GM12878 (cell line): ENCODE measurements around the gene MYO6. TPM values are rescaled to one million over a fixed set of nuclear protein-coding genes. Genes with fewer than 3 reads are reported as not detected.

Experiments
- ATAC-seq: fragments of 200-7000 bp; cut with Tn5 transposase; 3 replicates; pipeline ENCODE4 v1.9.1; 2020; ENCODE audit warnings: mild to moderate bottlenecking, moderate library complexity
- BruUV-seq: library from RNA; stranded (reverse); fragments of 400-500 nt; replicated peaks from 2 replicates; lab custom pipeline; 2021; lab: Mats Ljungman, UMichigan
- CTCF ChIA-PET: fragments of 300-600 bp; sonication (Branson Sonifier 250); formaldehyde crosslinking; extraction: SDS; loops from one replicate; lab custom pipeline; 2021; ENCODE audit warnings: inconsistent platforms; lab: Yijun Ruan, JAX
- POLR2A ChIA-PET: fragments of 350-600 bp; formaldehyde crosslinking; extraction: SDS; loops from one replicate; lab custom pipeline; 2021; ENCODE audit warnings: inconsistent platforms; lab: Charles Lee
- RAD21 ChIA-PET: fragments of 300-600 bp; sonication (Branson Sonifier 250); formaldehyde crosslinking; loops from one replicate; lab custom pipeline; 2023; ENCODE audit warnings: antibody characterized with exemption; ENCODE audit not compliant: unreplicated experiment; lab: Charles Lee
- SMC1A ChIA-PET: fragments of 300-600 bp; sonication (Branson Sonifier 250); formaldehyde crosslinking; loops from one replicate; lab custom pipeline; 2023; ENCODE audit not compliant: unreplicated experiment, uncharacterized antibody; lab: Charles Lee
- DNase-seq: peaks from one replicate; pipeline ENCODE4 v3.0.0-alpha.2; 2011; ENCODE audit warnings: low read depth, low spot score
- FAIRE-seq: peaks from 3 replicates; lab custom pipeline; 2011; peaks lifted over from hg19 to GRCh38; lab: Jason Lieb, UNC
- H2AFZ ChIP-seq: 2 replicates; pipeline ENCODE4 v1.6.0; 2011; ENCODE audit warnings: low read depth, low read length, control low read depth; ENCODE audit not compliant: control insufficient read depth
- H3K27ac ChIP-seq: 2 replicates; pipeline ENCODE4 v1.5.1; 2011; ENCODE audit warnings: control low read depth; ENCODE audit not compliant: control insufficient read depth, insufficient read depth
- H3K27me3 ChIP-seq, 2 experiments: replicated peaks in 1 of 2; 2 replicates each; pipeline versions ENCODE4 v1.6.0 to v1.6.1; 2011; ENCODE audit warnings: low read length in 1 of 2; ENCODE audit not compliant: control insufficient read depth in 2 of 2, insufficient read depth in 2 of 2
- H3K36me3 ChIP-seq, 2 experiments: 2 replicates each; pipeline ENCODE4 v1.5.1; 2011; ENCODE audit warnings: low read length in 1 of 2; ENCODE audit not compliant: control insufficient read depth in 2 of 2, insufficient read depth in 2 of 2
- H3K4me1 ChIP-seq: 2 replicates; pipeline ENCODE4 v1.6.1; 2011; ENCODE audit warnings: mild to moderate bottlenecking, low read length, moderate library complexity, mixed read lengths; ENCODE audit not compliant: control insufficient read depth, insufficient read depth
- H3K4me2 ChIP-seq: 2 replicates; pipeline ENCODE4 v1.6.0; 2011; ENCODE audit warnings: control low read depth; ENCODE audit not compliant: control insufficient read depth, insufficient read depth
- H3K4me3 ChIP-seq: fragments of 200-600 bp; sonication (generic); 2 replicates; pipeline ENCODE4 v1.5.1; 2016
- H3K79me2 ChIP-seq: 2 replicates; pipeline ENCODE4 v1.6.0; 2011; ENCODE audit warnings: low read length; ENCODE audit not compliant: control insufficient read depth, insufficient read depth
- H3K9ac ChIP-seq: 2 replicates; pipeline ENCODE4 v1.8.0; 2011; ENCODE audit warnings: low read length, control low read depth, mixed read lengths; ENCODE audit not compliant: control insufficient read depth, insufficient read depth
- H3K9me3 ChIP-seq: replicated peaks from 3 replicates; pipeline ENCODE4 v1.5.1; 2011; ENCODE audit warnings: mild to moderate bottlenecking, low read length; ENCODE audit not compliant: control insufficient read depth, insufficient read depth
- H4K20me1 ChIP-seq: 2 replicates; pipeline ENCODE4 v1.6.0; 2011; ENCODE audit not compliant: control insufficient read depth, insufficient read depth
- HDAC2 ChIP-seq: fragments of 200-600 bp; sonication (generic); IDR thresholded peaks from 2 replicates; pipeline ENCODE4 v1.6.1; 2017
- POLR2A ChIP-seq: IDR thresholded peaks from 2 replicates; pipeline ENCODE4 v1.6.1; 2011; ENCODE audit warnings: low read depth, mild to moderate bottlenecking, low read length
- SMC3 ChIP-seq: IDR thresholded peaks from 2 replicates; pipeline ENCODE4 v1.6.1; 2011; ENCODE audit warnings: low read length, improper control_type of control experiment, borderline replicate concordance
- WRNIP1 ChIP-seq: IDR thresholded peaks from 2 replicates; pipeline ENCODE4 v1.6.1; 2011; ENCODE audit warnings: low read depth, low read length, improper control_type of control experiment, borderline replicate concordance
- ZNF687 ChIP-seq: fragments of 450-650 bp; IDR thresholded peaks from 2 replicates; pipeline ENCODE4 v1.6.1; 2017; ENCODE audit warnings: mild to moderate bottlenecking, moderate library complexity
- WGBS: methylation state at CpG from one replicate; pipeline ENCODE4 v1.1.6; 2016; ENCODE audit warnings: low lambda C conversion rate; ENCODE audit not compliant: insufficient replicate concordance, insufficient coverage; ENCODE audit errors: missing lambda C conversion rate; 5-methylcytosine and 5-hydroxymethylcytosine counted together
- in situ Hi-C: fragments of 300-500 bp; cut with MboI; formaldehyde crosslinking; loops from 9 replicates; pipeline ENCODE4 v1.14.3; 2018; ENCODE audit warnings: mixed read lengths
- intact Hi-C: fragments of 100-400 bp; cut with micrococcal nuclease; formaldehyde crosslinking; loops from one replicate; pipeline ENCODE4 v1.14.2; 2022; ENCODE audit not compliant: unreplicated experiment
- polyA plus RNA-seq, 11 experiments: library from polyadenylated mRNA; depleted of rRNA in 4 of 11; unstranded in 6 of 11; stranded (reverse) in 5 of 11; fragments of >200 nt; fragmentation: Nextera tagmentation in 4 of 11; fragmentation: Illumina TruSeq in 1 of 11; extraction: Ambion mirVana in 4 of 11; extraction: Trizol in 1 of 11; gene quantifications; 1 replicate in 1 of 11; 2 replicates in 10 of 11; pipeline versions ENCODE4 v1.2.1 to v1.2.3, GENCODE V29; 2011 to 2016; ENCODE audit warnings: inconsistent platforms in 2 of 11, missing spikeins in 2 of 11, low read depth in 1 of 11
- total RNA-seq, 4 experiments: library from RNA; depleted of rRNA in 3 of 4; stranded (reverse); fragments of >200 nt in 3 of 4; fragmentation: Illumina TruSeq in 1 of 4; extraction: Trizol in 1 of 4; gene quantifications; 2 replicates each; pipeline versions ENCODE4 v1.2.1 to v1.2.3, GENCODE V29; 2013 to 2021

Gene MYO6
- total and polyA plus RNA-seq, 10 of the 15 experiments (the other 5 are each of a cell fraction or from before 2014, with no cell fraction given), result 7.9 to 30.4 (median 16.8) TPM

DNA sequence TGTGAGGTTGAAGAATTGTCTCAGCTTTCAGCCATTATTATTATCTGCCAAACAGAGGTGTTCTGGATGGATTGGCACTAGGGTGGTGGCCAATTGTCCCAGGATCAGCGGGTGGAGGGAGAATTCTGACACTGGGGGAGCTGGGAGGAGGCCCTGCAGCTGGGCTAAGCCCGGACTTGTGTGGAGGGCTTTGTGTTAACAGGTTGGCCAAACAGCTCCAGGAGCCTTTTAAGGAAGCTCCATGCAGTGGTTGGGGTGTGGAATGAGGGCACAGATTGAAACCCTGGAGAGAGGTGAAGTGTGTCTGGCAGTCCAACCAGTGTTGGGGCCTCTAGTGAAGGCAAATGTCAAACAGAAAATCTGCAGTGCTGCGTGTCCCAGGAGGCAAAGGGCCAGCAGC lies 187.6 kb downstream of the MYO6 start (continued):
- no peak for TF ChIP-seq ZNF687
- no peak for TF ChIP-seq HDAC2
- TF ChIP-seq WRNIP1, result no peak
- TF ChIP-seq POLR2A, result no peak

DNA sequence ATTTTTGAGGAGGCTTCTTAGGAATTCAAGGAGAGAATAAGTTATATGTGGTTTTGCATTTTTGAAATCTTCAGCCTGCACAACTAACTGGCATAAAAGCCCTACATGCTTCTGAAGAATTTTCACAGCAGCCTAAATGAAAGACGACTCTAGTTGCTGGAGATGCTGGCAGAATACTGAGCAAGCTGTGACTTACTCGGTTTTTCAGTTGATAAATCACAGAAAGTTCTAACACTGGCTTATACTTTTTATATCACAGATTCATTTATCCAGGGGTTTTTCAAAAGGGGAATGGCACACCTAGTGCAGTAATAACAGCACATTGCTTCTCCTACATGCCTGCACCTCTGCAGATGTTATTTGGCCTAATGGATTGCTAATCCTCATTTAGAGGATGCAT lies 188.8 kb downstream of the MYO6 start:
- Histone ChIP-seq H3K4me3 (no peak overlapping the region), H3K4me1 (no peaks in the 10 kb centered on the region; the same call in 1 of the 2 replicates), H3K4me2 (no peak overlapping the region), H3K9me3 (no peaks in the 10 kb centered on the region), H2AFZ (no peak overlapping the region), H3K27me3 (peaks cover 0 to 2% of the 10 kb centered on the region in 2 experiments; a peak in 1 of 4 replicates), H3K79me2 (no peaks in the 10 kb centered on the region), H4K20me1 (no peaks in the 10 kb centered on the region), H3K36me3 (no peaks in the 10 kb centered on the region), H3K9ac (no peak overlapping the region), H3K27ac (no peak overlapping the region)
- ChIA-PET SMC1A (no interaction called here), CTCF (interaction anchor here (1.2 kb wide), 1 partner anchor 924 kb away, joined by 4 read pairs; no protein-coding TSS in a partner anchor), POLR2A (no interaction called here), RAD21 (no interaction called here)
- intact Hi-C loops (loop anchor here (5.0 to 10.0 kb wide), 5 partner anchors 229 to 1527 kb away; partner anchors contain the start of gene HTR1B), in situ Hi-C loops (loop anchor here (10.0 to 25.0 kb wide), 2 partner anchors 924 to 1527 kb away; partner anchors contain the start of gene HTR1B)
- no peak for TF ChIP-seq SMC3
- ATAC-seq (no peak), FAIRE-seq (no peak), DNase-seq (no peak)
- WGBS, result 11% methylated on average over 2 of the region's 2 CpGs
- BruUV-seq, result no TSS peak
